GM23338 (cell line): Measurements from ENCODE around the gene DCAF7. TPM values are rescaled to one million over a fixed set of nuclear protein-coding genes. Genes with fewer than 3 reads are reported as not detected.

ENCODE experiments used
- ATAC-seq: fragments of 200-7000 bp; cut with Tn5 transposase; 3 replicates; pipeline ENCODE4 v1.9.1; 2020
- DNase-seq: peaks from one replicate; pipeline ENCODE4 v3.0.0-alpha.2; 2015; ENCODE audit warnings: low spot score
- H2AFZ ChIP-seq: fragments of 200-600 bp; sonication (generic); 2 replicates; pipeline ENCODE4 v1.8.0; 2016; ENCODE audit warnings: antibody characterized with exemption, mild to moderate bottlenecking, moderate library complexity
- H3F3A ChIP-seq: fragments of 200-600 bp; sonication (generic); replicated peaks from 2 replicates; pipeline ENCODE4 v1.8.0; 2017; ENCODE audit warnings: antibody characterized with exemption, mixed run types, low read depth
- H3K27ac ChIP-seq: fragments of 200-600 bp; sonication (generic); 2 replicates; pipeline ENCODE4 v1.6.1; 2016; ENCODE audit warnings: low read depth
- H3K27me3 ChIP-seq: fragments of 200-600 bp; sonication (generic); 2 replicates; pipeline ENCODE4 v1.8.0; 2016; ENCODE audit warnings: mild to moderate bottlenecking, mixed run types, moderate library complexity; ENCODE audit not compliant: insufficient read depth
- H3K36me3 ChIP-seq: fragments of 200-600 bp; sonication (generic); 2 replicates; pipeline ENCODE4 v1.8.0; 2016; ENCODE audit warnings: mild to moderate bottlenecking; ENCODE audit not compliant: insufficient read depth
- H3K4me1 ChIP-seq: fragments of 200-600 bp; sonication (generic); 2 replicates; pipeline ENCODE4 v1.8.0; 2016; ENCODE audit warnings: mild to moderate bottlenecking, moderate library complexity; ENCODE audit not compliant: insufficient read depth
- H3K4me2 ChIP-seq: fragments of 200-600 bp; sonication (generic); 2 replicates; pipeline ENCODE4 v1.7.1; 2017; ENCODE audit warnings: mixed run types
- H3K4me3 ChIP-seq: fragments of 200-600 bp; sonication (generic); 2 replicates; pipeline ENCODE4 v1.6.1; 2016; ENCODE audit warnings: mixed run types
- H3K79me2 ChIP-seq: fragments of 200-600 bp; sonication (generic); replicated peaks from 2 replicates; pipeline ENCODE4 v1.8.0; 2017; ENCODE audit warnings: mild to moderate bottlenecking; ENCODE audit not compliant: insufficient read depth
- H3K9me2 ChIP-seq: fragments of 200-600 bp; sonication (generic); 2 replicates; pipeline ENCODE4 v1.8.0; 2017; ENCODE audit not compliant: insufficient read depth
- H4K20me1 ChIP-seq: fragments of 200-600 bp; sonication (generic); replicated peaks from 2 replicates; pipeline ENCODE4 v1.8.0; 2017; ENCODE audit warnings: mild to moderate bottlenecking; ENCODE audit not compliant: insufficient read depth
- H3K27ac Mint-ChIP-seq: 2 replicates; pipeline ENCODE4 v1.8.0; 2020; ENCODE audit warnings: inconsistent platforms, mild to moderate bottlenecking, moderate library complexity, mixed read lengths
- H3K27me3 Mint-ChIP-seq: 3 replicates; pipeline ENCODE4 v1.8.0; 2022; ENCODE audit warnings: low read depth, mild to moderate bottlenecking, moderate library complexity, mixed read lengths, inconsistent platforms; ENCODE audit not compliant: insufficient read depth, poor library complexity
- H3K36me3 Mint-ChIP-seq: 3 replicates; pipeline ENCODE4 v1.8.0; 2021; ENCODE audit warnings: low read depth, mild to moderate bottlenecking, inconsistent platforms, moderate library complexity, mixed read lengths
- H3K4me1 Mint-ChIP-seq: 3 replicates; pipeline ENCODE4 v1.8.0; 2020; ENCODE audit warnings: mild to moderate bottlenecking, inconsistent platforms, mixed read lengths
- H3K4me3 Mint-ChIP-seq: 3 replicates; pipeline ENCODE4 v1.8.0; 2021; ENCODE audit warnings: moderate library complexity, mild to moderate bottlenecking, inconsistent platforms, mixed read lengths
- H3K9me3 Mint-ChIP-seq: 3 replicates; pipeline ENCODE4 v1.8.0; 2020; ENCODE audit warnings: moderate library complexity, mild to moderate bottlenecking, inconsistent platforms, mixed read lengths
- CREB1 ChIP-seq: fragments of 250-450 bp; sonication (Bioruptor Pico); IDR thresholded peaks from 2 replicates; pipeline ENCODE4 v1.5.0; 2020; ENCODE audit warnings: low read depth, mild to moderate bottlenecking, moderate library complexity
- EZH2 ChIP-seq: fragments of 200-600 bp; sonication (generic); IDR thresholded peaks from one replicate; pipeline ENCODE4 v1.8.0; 2017; ENCODE audit warnings: antibody characterized with exemption, mild to moderate bottlenecking, low read depth; ENCODE audit not compliant: unreplicated experiment
- EZH2phosphoT487 ChIP-seq: fragments of 200-600 bp; sonication (generic); IDR thresholded peaks from one replicate; pipeline ENCODE4 v1.8.1; 2018; ENCODE audit warnings: antibody characterized with exemption; ENCODE audit not compliant: unreplicated experiment
- JUNB ChIP-seq: IDR thresholded peaks from one replicate; pipeline ENCODE4 v1.6.1; 2016; ENCODE audit warnings: antibody characterized with exemption; ENCODE audit not compliant: unreplicated experiment
- POLR2AphosphoS5 ChIP-seq: IDR thresholded peaks from 2 replicates; pipeline ENCODE4 v1.6.1; 2016; ENCODE audit warnings: antibody characterized with exemption, low read depth
- STAT1 ChIP-seq: IDR thresholded peaks from one replicate; pipeline ENCODE4 v1.6.1; 2016; ENCODE audit warnings: antibody characterized with exemption; ENCODE audit not compliant: unreplicated experiment
- ZNF114 ChIP-seq: fragments of 250-450 bp; sonication (Bioruptor Pico); IDR thresholded peaks from 2 replicates; pipeline ENCODE4 v1.5.0; 2020; ENCODE audit warnings: mild to moderate bottlenecking, moderate library complexity
- ZNF331 ChIP-seq: fragments of 250-450 bp; sonication (Bioruptor Pico); IDR thresholded peaks from 2 replicates; pipeline ENCODE4 v1.5.0; 2020; ENCODE audit warnings: low read depth, mild to moderate bottlenecking, moderate library complexity
- polyA plus RNA-seq: library from polyadenylated mRNA; unstranded; fragments of >200 nt; fragmentation: Nextera tagmentation; extraction: Ambion mirVana; gene quantifications from 2 replicates; pipeline ENCODE4 v1.2.1, GENCODE V29; 2016
- total RNA-seq: library from RNA; depleted of rRNA; stranded (reverse); fragments of >200 nt; shearing (Covaris generic); gene quantifications from 2 replicates; pipeline ENCODE4 v1.2.3, GENCODE V29; 2014
- TF ChIP-seq, protein P1 (sequence below): fragments of 250-450 bp; sonication (Bioruptor Pico); IDR thresholded peaks from 2 replicates; pipeline ENCODE4 v1.5.0; 2020; ENCODE audit warnings: mild to moderate bottlenecking, moderate library complexity
- TF ChIP-seq, protein P2 (sequence below): IDR thresholded peaks from 2 replicates; pipeline ENCODE4 v1.6.1; 2016; ENCODE audit warnings: antibody characterized with exemption
- TF ChIP-seq, protein P3 (sequence below): IDR thresholded peaks from one replicate; pipeline ENCODE4 v1.6.1; 2018; ENCODE audit warnings: antibody characterized with exemption; ENCODE audit not compliant: unreplicated experiment
- TF ChIP-seq, protein P4 (sequence below), 2 experiments: fragments of 200-600 bp in 1 of 2; sonication (generic) in 1 of 2; conservative IDR thresholded peaks; 2 replicates each; pipeline versions ENCODE4 v1.5.1 to v1.6.1; 2016 to 2017; ENCODE audit warnings: antibody characterized with exemption in 2 of 2, low read depth in 2 of 2, mild to moderate bottlenecking in 2 of 2, moderate library complexity in 1 of 2

The DCAF7 gene
- total and polyA plus RNA-seq, 2 experiments from 2014 or later = 31.3 to 60.1 TPM

DNA sequence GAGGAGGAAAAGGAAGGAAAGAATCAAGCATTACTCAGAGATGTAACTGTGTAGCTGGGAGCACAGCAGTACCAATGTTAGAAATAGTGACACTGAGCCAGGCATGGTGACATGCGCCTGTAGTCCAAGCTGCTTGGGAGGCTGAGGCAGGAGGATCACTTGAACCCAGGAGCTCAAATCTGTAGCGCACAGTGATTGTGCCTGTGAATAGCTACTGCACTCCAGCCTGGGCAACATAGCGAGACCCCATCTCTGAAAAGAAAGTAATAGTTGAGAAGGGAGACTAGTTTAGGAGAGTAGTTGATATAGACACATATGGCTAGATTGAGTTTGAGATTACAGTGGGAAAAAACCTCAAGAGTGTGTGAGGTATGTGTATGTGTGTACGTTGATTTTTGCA, 89.8 kb downstream of the DCAF7 start:
- no peak overlapping the region for H3K4me3 ChIP-seq
- no peak for TF ChIP-seq ZNF114 (CRISPR knock-in tag)
- TF ChIP-seq, protein P1, sequence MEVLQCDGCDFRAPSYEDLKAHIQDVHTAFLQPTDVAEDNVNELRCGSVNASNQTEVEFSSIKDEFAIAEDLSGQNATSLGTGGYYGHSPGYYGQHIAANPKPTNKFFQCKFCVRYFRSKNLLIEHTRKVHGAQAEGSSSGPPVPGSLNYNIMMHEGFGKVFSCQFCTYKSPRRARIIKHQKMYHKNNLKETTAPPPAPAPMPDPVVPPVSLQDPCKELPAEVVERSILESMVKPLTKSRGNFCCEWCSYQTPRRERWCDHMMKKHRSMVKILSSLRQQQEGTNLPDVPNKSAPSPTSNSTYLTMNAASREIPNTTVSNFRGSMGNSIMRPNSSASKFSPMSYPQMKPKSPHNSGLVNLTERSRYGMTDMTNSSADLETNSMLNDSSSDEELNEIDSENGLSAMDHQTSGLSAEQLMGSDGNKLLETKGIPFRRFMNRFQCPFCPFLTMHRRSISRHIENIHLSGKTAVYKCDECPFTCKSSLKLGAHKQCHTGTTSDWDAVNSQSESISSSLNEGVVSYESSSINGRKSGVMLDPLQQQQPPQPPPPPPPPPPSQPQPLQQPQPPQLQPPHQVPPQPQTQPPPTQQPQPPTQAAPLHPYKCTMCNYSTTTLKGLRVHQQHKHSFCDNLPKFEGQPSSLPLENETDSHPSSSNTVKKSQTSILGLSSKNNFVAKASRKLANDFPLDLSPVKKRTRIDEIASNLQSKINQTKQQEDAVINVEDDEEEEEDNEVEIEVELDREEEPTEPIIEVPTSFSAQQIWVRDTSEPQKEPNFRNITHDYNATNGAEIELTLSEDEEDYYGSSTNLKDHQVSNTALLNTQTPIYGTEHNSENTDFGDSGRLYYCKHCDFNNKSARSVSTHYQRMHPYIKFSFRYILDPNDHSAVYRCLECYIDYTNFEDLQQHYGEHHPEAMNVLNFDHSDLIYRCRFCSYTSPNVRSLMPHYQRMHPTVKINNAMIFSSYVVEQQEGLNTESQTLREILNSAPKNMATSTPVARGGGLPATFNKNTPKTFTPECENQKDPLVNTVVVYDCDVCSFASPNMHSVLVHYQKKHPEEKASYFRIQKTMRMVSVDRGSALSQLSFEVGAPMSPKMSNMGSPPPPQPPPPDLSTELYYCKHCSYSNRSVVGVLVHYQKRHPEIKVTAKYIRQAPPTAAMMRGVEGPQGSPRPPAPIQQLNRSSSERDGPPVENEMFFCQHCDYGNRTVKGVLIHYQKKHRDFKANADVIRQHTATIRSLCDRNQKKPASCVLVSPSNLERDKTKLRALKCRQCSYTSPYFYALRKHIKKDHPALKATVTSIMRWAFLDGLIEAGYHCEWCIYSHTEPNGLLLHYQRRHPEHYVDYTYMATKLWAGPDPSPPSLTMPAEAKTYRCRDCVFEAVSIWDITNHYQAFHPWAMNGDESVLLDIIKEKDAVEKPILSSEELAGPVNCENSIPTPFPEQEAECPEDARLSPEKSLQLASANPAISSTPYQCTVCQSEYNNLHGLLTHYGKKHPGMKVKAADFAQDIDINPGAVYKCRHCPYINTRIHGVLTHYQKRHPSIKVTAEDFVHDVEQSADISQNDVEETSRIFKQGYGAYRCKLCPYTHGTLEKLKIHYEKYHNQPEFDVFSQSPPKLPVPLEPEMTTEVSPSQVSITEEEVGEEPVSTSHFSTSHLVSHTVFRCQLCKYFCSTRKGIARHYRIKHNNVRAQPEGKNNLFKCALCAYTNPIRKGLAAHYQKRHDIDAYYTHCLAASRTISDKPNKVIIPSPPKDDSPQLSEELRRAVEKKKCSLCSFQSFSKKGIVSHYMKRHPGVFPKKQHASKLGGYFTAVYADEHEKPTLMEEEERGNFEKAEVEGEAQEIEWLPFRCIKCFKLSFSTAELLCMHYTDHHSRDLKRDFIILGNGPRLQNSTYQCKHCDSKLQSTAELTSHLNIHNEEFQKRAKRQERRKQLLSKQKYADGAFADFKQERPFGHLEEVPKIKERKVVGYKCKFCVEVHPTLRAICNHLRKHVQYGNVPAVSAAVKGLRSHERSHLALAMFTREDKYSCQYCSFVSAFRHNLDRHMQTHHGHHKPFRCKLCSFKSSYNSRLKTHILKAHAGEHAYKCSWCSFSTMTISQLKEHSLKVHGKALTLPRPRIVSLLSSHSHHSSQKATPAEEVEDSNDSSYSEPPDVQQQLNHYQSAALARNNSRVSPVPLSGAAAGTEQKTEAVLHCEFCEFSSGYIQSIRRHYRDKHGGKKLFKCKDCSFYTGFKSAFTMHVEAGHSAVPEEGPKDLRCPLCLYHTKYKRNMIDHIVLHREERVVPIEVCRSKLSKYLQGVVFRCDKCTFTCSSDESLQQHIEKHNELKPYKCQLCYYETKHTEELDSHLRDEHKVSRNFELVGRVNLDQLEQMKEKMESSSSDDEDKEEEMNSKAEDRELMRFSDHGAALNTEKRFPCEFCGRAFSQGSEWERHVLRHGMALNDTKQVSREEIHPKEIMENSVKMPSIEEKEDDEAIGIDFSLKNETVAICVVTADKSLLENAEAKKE = no peak
- no peak for TF ChIP-seq EZH2
- no peak for TF ChIP-seq CREB1 (CRISPR knock-in tag)
- TF ChIP-seq, protein P2, sequence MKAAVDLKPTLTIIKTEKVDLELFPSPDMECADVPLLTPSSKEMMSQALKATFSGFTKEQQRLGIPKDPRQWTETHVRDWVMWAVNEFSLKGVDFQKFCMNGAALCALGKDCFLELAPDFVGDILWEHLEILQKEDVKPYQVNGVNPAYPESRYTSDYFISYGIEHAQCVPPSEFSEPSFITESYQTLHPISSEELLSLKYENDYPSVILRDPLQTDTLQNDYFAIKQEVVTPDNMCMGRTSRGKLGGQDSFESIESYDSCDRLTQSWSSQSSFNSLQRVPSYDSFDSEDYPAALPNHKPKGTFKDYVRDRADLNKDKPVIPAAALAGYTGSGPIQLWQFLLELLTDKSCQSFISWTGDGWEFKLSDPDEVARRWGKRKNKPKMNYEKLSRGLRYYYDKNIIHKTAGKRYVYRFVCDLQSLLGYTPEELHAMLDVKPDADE = no peak
- TF ChIP-seq ZNF331 (CRISPR knock-in tag) = no peak
- TF ChIP-seq, protein P3, sequence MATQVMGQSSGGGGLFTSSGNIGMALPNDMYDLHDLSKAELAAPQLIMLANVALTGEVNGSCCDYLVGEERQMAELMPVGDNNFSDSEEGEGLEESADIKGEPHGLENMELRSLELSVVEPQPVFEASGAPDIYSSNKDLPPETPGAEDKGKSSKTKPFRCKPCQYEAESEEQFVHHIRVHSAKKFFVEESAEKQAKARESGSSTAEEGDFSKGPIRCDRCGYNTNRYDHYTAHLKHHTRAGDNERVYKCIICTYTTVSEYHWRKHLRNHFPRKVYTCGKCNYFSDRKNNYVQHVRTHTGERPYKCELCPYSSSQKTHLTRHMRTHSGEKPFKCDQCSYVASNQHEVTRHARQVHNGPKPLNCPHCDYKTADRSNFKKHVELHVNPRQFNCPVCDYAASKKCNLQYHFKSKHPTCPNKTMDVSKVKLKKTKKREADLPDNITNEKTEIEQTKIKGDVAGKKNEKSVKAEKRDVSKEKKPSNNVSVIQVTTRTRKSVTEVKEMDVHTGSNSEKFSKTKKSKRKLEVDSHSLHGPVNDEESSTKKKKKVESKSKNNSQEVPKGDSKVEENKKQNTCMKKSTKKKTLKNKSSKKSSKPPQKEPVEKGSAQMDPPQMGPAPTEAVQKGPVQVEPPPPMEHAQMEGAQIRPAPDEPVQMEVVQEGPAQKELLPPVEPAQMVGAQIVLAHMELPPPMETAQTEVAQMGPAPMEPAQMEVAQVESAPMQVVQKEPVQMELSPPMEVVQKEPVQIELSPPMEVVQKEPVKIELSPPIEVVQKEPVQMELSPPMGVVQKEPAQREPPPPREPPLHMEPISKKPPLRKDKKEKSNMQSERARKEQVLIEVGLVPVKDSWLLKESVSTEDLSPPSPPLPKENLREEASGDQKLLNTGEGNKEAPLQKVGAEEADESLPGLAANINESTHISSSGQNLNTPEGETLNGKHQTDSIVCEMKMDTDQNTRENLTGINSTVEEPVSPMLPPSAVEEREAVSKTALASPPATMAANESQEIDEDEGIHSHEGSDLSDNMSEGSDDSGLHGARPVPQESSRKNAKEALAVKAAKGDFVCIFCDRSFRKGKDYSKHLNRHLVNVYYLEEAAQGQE = no peak
- TF ChIP-seq EZH2phosphoT487 = no peak
- TF ChIP-seq, protein P4, sequence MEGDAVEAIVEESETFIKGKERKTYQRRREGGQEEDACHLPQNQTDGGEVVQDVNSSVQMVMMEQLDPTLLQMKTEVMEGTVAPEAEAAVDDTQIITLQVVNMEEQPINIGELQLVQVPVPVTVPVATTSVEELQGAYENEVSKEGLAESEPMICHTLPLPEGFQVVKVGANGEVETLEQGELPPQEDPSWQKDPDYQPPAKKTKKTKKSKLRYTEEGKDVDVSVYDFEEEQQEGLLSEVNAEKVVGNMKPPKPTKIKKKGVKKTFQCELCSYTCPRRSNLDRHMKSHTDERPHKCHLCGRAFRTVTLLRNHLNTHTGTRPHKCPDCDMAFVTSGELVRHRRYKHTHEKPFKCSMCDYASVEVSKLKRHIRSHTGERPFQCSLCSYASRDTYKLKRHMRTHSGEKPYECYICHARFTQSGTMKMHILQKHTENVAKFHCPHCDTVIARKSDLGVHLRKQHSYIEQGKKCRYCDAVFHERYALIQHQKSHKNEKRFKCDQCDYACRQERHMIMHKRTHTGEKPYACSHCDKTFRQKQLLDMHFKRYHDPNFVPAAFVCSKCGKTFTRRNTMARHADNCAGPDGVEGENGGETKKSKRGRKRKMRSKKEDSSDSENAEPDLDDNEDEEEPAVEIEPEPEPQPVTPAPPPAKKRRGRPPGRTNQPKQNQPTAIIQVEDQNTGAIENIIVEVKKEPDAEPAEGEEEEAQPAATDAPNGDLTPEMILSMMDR (conservative IDR thresholded peaks at IDR 0.05; ENCODE audit: low read depth in 2 of 2) = no peak
- TF ChIP-seq STAT1 = no peak
- TF ChIP-seq JUNB = no peak
- TF ChIP-seq POLR2AphosphoS5 = no peak
- H3F3A ChIP-seq = no peaks in the 10 kb centered on the region
- no peak overlapping the region for H3K27ac ChIP-seq
- peaks cover 1% of the 10 kb centered on the region for H3K27me3 Mint-ChIP-seq
- H3K36me3 Mint-ChIP-seq = peaks cover 8% of the 10 kb centered on the region; the same call in 2 of the 3 replicates
- no peaks in the 10 kb centered on the region for H3K9me2 ChIP-seq
- H3K4me3 Mint-ChIP-seq = no peak overlapping the region
- H3K4me1 ChIP-seq = no peaks in the 10 kb centered on the region
- no peaks in the 10 kb centered on the region for H3K36me3 ChIP-seq
- no peaks in the 10 kb centered on the region for H3K4me1 Mint-ChIP-seq
- no peaks in the 10 kb centered on the region for H3K79me2 ChIP-seq
- H3K27ac Mint-ChIP-seq = no peak overlapping the region
- H3K4me2 ChIP-seq = no peak overlapping the region
- no peaks in the 10 kb centered on the region for H3K27me3 ChIP-seq
- H3K9me3 Mint-ChIP-seq = no peaks in the 10 kb centered on the region
- ATAC-seq = no peak
- DNase-seq = no peak
- 0 out of 2 replicates have a peak, but pooled peaks cover 2% of the 10 kb centered on the region for H4K20me1 ChIP-seq
- H2AFZ ChIP-seq = no peak overlapping the region
